Skin of body (tissue), 2 donors: ENCODE measurements around the gene MB21D2. TPM values are rescaled to one million over a fixed set of nuclear protein-coding genes. Genes with fewer than 3 reads are reported as not detected.

Experiments used
- DNase-seq: peaks from one replicate; lab custom pipeline; 2025; lab: John Stamatoyannopoulos, UW
- total RNA-seq: library from RNA; depleted of rRNA; stranded (reverse); fragments of >200 nt; gene quantifications from one replicate; pipeline ENCODE4 v1.2.3, GENCODE V29; 2014

MB21D2 gene
- total RNA-seq, 1 donor from 2014 or later = 14.4 TPM

DNA sequence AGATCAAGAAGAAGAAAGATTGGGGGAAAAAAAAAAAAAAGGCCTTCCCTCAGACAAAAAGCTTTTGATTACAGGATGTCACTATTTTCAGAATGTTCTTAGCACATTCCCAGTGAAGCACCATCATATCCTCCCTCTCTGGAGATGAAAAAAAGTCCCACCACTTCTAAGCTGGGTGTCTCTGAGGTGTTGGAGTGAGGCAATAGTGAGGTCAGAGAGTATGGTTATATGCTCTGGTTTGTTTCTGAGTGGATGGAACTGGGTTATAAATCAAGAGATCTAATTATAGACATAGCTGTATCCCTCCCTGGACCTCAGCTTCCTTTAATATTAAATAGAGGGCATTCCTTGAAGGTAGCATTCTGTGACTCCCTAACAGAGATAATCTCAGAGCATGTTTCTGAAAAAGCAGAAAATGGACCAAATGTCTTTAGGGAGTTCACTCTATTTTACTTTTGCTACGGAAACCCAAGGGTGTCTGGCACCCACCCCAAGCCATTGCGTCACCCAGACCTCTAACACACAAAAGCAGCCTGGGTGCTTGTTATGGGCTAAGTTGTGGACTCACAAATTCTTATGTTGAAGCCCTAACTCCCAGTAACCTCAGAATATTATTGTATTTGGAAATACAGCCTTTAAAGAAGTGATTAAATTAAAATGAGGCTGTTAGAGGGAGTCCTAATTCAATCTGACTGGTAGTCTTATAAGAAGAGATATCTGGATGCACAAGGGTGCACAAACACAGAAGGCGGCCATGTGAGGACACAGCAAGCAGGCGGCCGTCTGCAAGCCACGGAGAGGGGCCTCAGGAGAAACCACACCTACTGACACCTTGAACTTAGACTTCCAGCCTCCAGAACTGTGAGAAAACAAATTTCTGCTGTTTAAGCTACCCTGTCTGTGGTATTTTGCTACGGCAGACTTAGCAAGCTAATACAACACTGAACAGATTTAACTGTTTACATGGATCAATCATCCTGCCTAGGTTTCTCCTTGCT, 81.5 kb downstream of the MB21D2 start:
- no peak for DNase-seq

DNA sequence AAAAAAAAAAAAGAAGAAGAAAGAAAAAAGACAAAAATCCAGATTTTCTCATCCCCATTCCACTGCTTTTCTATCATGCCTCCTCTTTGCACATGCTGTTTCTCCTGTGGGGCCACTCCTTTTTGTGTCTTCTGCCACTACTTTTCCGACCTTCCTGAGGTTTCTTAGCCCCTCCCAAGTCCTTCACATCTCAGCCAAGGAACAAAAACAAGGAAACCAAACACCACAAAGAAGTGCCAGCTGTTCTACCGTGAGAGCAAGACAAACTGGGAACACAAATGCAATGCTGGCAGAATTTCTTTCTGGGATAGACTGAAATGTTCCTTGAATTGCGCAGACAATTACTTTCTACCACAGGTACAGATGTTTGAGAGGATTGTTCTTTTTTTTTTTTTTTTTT, 83.2 kb downstream of the MB21D2 start:
- DNase-seq = no peak

DNA sequence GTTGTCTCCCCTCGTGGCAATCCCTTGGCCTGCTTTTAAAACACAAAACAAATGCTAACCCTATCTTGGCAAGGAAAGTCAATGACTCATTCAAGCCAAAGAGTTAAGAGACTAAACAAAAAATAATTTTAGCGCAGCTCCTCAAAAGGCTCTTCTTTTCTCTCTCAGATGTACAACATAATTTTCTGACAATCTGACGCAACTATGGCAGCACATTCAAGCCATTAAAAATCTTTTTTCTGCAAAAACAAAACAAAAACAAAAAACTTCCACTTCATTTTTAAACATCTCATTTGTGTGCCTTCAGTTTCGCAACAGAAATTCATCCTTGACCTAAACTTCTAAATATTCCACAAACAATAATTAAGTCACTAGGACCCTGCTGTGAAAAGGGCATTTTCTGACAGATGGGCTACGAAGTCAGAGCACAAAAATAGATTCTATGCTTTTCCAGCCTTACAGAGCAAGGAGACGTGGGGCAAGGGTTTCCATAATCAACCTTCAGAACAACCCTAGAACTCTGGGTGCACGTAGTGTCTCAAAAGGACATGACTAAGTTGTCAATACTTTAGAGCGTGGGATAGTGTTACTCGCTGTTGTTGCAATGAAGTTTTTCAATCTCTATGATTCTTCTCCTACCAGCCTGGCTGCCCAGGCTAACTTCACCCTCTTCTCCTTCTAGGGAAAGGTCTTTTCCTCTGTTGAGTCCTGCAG, 84.3 kb downstream of the MB21D2 start:
- no peak for DNase-seq

DNA sequence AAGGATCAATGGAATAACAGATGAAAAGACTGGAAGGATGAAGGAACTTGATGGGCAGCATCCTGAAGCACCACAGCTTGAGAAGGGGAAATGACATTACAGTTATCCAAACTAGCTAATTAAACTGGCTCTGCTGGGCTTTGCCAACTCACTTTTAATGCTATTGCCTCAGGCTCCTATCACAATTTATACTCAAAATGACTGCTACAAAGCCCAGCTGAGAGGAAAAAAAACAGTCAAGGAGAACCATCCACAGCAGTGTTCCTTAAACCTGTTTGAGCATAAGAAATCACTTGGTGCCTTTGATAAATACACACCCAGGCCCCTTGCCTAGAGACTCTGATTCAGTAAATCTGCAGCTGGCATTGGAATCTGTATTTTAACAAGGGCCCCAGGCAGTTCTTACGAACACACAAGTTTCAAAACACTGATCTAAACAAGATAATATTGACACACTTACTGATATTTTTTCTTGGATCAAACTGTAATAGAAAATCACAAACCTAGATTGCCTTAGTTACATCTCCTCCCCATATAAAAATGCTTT, 85.8 kb downstream of the MB21D2 start:
- DNase-seq = no peak

DNA sequence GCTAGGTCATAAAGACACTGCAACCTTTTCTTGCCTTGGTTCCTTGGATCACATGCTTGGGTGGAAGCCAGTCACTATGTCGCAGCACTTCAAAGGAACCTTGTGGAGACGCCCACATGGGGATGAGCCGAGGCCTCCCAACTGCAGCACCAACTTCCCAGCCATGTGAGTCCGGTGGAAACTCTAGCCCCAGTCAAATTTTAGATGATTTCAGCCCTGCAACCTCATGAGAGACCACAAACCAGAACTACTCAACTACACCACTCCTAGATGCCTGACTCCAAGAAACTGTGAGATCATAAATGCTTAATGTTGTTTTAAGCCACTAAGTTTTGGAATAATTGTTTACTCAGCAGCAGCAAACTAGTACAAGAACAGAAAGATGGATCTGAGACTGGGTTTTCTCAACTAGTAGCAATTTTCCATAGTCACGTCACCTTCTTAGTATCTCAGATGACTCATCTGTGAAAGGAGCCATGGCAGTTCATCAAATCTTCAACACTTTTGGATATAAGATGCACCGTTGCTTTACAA, 86.5 kb downstream of the MB21D2 start:
- no peak for DNase-seq

DNA sequence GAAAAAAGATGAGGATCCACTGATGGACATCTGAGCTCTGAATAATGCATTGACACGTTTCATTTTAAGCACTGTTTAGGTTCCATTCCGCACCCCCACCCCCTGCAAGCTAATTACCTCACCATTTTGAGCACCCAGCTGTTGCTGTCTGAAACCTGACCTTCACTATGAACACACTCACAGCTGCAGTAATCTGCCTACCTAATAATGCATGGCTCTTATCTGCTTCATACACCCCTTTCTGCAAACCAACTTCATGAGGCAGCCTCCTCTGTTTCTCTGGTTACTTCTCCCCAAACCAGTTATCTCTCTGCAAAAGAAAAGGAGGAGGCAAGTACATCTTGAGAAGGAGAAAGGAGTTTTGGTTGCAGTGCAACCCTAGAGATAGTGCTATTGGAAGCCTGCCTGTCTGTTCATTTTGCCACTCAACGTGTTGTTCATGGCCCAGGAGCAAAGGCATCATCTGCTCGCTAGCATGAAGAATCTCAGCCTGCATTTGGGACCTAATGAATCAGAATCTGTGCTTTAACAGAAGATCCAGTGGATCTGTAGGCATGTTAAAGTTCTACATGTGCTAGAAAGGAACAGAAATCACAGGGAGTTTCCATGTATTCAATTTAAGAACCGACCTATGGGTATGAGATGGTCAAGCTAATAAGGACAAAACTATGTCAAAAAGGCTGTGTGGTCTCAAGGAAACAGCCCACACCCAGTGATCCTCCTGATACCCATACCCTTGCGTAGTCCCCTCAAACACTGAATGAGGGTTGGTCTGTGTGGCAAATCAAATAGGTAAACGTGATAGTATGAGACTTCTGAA, 87.2 kb downstream of the MB21D2 start:
- DNase-seq = no peak

DNA sequence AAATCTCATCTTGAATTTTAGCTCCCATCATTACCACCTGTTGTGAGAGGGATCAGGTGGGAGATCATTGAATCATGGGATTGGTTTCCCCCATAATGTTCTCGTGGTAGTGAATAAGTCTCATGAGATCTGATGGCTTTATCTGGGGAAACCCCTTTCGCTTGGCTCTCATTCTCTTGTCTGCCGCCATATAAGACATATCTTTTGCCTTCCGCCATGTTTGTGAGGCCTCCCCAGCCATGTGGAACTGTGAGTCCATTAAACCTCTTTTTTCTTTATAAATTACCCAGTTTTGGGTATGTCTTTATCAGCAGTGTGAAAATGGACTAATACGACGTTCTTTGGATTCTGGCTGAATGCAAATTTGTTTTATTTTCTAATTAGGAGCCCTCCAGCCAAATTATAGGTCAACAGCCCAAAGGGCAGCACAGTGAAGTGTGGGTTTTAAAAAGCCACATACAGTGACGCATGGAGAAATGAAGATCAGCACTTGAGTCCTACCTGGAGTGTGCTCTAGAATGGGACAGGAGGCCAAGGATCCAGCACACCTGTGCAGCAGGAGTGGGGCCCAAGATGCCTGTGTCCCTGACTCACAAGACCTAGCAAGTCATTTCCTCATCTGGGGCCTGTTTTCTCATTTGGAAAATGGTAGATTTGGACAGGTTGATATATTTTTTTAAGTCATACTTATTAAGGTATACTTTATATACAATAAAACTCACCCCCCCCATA, 89.6 kb downstream of the MB21D2 start:
- DNase-seq = no peak

DNA sequence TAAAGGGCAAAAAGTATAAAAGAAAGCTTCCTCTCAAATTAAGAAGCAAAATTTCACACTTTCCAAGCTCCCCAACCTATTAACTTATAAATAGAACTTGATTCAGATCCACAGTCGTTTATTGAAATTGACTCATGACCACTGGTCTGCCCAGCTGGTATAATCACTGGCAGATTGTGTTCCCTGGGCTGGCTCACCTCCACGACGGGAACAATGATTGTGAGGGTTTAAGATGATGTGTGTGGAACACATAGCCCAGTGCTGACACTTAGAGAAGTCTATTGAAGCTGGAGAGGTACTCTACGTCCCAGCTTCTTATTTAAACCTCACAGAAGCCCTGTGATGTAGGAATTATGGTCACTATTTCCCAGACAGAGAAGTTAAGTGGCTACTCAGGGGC, 90.4 kb downstream of the MB21D2 start:
- DNase-seq = no peak

DNA sequence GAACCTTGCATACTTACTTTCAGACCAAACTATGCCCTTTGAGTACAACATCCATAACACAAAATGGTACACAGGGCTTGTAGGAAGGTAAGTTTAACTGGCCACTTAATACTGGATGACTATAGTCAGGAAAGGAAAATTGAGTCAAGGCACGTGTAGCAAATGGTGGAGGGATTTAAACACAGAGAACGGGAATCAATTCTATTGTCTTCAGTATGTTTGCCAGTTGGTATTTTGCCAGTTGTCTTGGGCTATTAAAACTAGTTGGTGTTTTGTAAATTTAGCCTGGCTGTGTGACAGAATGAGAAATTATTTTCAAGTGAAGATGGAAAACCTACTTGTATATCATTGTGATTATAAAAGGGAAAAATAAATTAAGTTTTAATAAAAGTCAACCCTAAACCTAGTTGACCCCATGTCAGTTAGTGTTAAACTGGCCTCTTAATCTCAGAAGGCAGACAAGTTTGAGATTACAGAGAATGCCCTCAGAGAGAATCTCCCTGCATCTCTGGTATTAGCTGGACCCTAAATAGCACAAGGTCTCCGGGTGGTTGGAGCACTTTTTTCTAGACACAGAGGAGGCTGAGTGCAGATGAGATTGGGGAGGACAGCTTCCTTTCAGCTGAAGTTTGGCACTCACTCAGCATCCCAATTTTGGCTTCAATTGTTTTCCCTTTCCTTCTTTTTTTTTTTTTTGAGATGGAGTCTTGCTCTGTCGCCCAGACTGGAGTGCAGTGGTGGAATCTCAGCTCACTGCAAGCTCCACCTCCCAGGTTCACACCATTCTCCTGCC, 91.2 kb downstream of the MB21D2 start:
- DNase-seq = no peak

DNA sequence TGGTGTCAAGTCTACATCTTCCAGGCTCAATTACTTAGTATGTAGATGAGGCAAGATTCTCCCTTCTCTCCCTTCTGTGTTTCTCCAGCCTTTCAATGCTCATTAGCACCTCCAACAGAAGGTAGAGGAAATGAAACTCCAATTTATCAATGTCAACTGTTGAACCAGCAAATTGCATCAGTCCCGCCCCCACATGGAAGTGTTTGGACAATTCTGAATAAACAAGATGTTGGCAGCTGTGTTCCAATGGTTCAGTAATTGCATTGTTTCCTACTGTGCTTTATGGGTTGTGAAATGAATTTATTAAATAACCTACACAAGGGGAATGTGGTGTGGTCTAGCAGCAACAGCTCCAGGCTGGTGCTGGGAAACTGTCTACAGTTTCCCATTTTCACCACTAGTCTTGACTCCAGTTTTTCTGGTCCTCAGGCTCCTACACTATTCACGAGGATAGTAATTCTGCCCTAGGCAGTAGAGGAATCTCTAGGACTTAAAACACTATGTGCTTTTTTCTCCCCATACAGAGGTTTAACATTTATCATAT, 91.9 kb downstream of the MB21D2 start:
- DNase-seq = no peak

DNA sequence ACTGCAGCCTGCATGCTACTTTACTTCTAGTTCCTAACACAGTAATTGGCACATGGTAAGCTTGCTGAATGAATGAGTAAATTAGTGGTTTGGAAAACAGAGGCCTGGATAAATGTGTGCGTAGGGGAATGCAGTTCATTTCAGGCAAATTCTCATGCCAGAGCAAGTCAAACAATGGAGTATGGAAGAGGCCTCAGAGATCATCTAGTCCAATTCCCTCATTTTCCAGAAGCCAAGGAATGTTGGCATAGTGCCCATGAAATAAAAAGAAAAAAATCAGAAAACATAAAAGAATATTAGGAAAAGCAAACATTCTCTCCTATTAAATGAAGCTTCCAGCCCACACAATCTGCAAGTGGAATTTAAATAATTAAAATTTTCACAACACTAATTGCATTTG, 92.4 kb downstream of the MB21D2 start:
- peak; percentile 12 for DNase-seq

DNA sequence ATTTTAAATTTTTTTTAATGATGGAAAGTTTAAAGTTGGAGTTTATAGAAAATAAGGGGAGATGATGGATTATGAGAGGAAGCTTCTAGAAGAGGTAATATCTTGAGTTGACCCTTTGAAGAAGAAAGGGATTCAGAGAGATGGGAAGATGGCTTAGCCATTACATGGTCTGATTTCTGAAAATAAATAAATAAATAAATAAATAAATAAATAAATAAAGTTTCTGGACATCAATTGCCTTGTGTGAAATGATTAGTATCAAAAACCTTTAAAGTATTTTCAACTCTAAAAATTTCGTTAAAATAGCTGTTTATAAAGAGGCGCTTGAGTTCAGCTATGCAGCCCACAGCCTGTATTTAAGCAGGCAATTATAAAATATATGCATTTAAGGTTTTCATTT, 93.3 kb downstream of the MB21D2 start:
- DNase-seq = no peak

DNA sequence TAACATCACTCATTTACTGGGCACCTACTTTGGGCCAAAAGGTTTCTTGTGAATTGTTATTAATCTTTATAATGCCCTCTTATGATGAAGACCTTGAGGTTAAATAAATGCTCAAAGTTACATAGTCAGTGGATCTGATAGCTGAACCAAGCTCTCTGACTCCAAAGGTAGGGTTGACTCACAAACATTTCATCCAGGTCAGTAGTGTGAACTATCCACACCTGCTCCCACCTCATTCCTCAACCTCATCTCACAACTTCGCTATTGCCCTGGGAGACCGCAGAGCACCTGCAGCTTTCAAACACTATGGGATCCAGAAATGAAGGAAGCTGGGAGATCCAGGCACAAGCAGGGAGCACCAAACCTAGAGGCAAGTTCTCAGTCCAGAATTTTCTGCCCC, 96.5 kb downstream of the MB21D2 start:
- no peak for DNase-seq

DNA sequence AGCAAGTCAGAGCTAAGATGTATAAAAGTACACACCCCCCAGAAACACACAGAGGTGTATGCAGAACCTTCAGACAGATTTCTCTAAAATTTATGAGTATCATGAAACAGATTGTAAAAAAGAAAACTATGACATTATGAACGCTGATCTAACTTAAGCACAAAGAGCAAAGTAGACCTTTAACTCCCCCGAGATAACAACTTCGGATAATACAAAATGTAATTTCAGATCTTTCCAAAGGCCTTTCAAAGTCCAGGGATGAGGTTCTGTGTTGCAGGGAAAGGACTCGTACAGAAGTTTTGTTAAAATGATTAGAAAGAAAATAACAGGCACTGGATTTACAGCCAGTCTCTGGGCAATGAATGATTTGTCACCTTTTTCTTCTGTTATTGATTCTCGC, 97.5 kb downstream of the MB21D2 start:
- no peak for DNase-seq

DNA sequence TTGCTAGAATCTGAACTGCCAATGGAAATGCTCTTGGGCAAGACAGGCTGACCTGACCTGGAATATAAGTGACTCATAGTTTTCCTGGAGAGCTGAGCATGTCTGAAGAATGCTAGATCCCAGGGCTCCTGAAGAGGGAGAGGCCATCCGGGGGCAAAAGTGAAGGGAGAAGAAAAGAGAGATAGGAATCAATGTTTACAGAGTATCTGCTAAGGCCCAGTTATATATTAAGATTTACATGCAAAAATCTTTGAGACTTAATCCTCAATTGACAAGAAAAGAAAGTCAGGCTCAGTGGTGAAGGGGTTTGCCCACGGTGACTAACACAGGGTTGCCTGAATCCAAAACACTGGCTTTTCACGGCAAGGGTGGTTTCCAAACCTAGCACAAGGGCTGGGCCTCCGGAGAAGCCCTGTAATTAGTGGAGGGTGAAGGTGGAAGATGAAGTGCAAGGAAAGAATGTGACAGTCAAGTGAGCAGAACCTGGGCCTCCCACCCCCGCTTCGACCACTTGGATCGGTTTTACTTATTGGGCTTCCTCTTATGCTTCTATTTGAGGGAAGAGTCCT, 98.6 kb downstream of the MB21D2 start:
- no peak for DNase-seq

DNA sequence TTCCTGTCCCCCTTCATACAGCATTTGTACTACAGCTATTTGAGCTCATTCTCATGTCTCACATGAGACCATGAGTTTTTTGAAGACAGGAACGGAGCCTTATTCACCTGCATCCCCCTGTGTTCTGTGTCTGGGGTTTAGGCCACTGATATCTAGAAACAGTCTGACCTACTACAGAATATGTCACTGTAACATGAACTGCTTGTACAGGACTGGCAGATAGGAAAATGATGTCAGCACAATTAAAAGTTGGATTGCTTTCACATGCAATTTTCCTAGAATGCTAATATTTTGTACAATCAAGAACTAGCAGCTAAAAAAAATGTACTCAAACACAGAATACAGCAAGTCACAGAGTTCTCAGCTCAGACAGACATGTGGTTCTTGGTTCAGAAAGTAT, 99.5 kb downstream of the MB21D2 start:
- DNase-seq = peak; percentile 32

DNA sequence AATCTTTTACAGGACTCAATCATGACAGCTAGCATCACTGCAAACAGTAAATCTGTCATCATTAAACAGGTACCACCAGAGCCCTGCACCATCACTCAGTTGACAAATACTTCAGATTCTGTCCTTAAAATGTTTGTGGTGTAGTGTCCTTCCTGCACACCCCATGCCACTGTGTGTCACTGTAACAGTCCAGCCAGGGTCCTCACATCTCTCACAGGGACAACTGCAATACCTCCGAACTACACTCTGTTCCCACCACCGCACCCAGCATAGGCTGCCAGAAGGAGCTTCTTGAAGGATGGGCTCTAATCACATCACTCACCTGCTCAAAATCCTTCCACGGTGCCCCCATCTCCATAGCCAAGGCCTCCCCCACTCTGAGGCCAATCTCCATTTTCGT, 100.2 kb downstream of the MB21D2 start:
- no peak for DNase-seq

DNA sequence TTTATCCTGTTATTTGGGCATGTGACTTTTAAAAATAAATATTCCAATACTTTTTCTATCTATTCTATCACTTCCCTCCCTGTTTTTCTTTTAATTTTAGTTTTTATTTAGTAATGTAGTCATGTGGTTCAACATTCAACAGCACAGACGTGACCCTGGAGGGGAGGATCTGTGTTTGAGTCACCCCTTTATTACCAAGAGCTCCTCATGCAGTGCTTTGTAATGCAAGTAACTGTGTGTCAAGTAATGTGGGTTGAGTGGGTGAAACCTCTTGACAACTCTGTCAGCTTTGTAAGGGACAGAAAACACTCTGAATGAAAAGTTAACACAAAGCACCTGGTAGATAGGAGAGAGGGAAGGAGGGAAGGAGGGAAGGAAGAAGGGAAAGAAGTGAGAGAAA, 100.6 kb downstream of the MB21D2 start:
- DNase-seq = no peak

DNA sequence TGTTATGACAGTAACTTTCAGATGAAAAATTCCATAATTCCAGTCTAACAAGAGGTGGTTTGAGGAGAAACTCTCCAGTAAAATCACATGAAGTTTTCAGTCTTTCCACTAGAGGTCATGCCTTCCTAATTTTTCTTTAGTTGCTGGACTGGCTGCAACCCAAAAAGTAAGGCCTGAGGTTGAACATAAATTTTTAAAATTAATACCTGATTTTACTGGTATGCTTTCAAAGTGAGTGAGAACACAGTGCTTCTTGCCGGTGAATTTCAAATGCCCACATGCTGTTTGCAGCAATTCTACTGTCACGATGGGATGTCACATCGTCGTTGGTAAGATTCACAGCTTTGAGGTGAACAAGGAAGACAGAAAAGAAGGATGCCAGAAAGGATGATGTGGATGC, 101.3 kb downstream of the MB21D2 start:
- DNase-seq = peak; percentile 69
